ENCODE results near the gene USP40.

The USP40 gene

GRCh38 chr2:233446606-233447305, 119.8 kb downstream of the USP40 start:
- Histone ChIP-seq H3K27ac (ENCODE audit: low read depth, low read length) (no peak overlapping the region), H3K4ac (ENCODE audit: low read depth, low read length) (no peak overlapping the region), H3K79me1 (ENCODE audit: low read length) (no peaks in the 10 kb centered on the region), H2BK120ac (ENCODE audit: insufficient read depth, low read length, poor library complexity) (no peak overlapping the region), H2BK5ac (ENCODE audit: low read depth, low read length, poor library complexity) (no peak overlapping the region), H3K79me2 (ENCODE audit: control insufficient read depth, insufficient read depth, low read length, poor library complexity) (no peaks in the 10 kb centered on the region), H3K36me3 (ENCODE audit: control insufficient read depth in 1 of 2, insufficient read depth in 2 of 2, low read length in 2 of 2) (peaks cover 28 to 33% of the 10 kb centered on the region in 2 experiments), H3K27me3 (ENCODE audit: insufficient read depth, low read length) (no peaks in the 10 kb centered on the region), H3K18ac (ENCODE audit: low read length) (no peak overlapping the region), H3K14ac (ENCODE audit: low read length) (no peak overlapping the region), H4K91ac (ENCODE audit: low read depth, low read length) (no peak overlapping the region), H2AFZ (ENCODE audit: insufficient read depth, low read length, poor library complexity) (no peak overlapping the region), H3K4me2 (ENCODE audit: low read length) (no peak overlapping the region), H2BK12ac (ENCODE audit: low read length) (no peak overlapping the region), H4K8ac (ENCODE audit: low read depth, low read length) (no peak overlapping the region), H3K9me3 (ENCODE audit: insufficient read depth, low read depth, low read length) (peaks cover 1% of the 10 kb centered on the region), H3K9ac (ENCODE audit: low read length) (no peak overlapping the region), H3K4me1 (ENCODE audit: control insufficient read depth in 1 of 2, insufficient read depth in 2 of 2, low read length in 2 of 2) (no peaks in the 10 kb centered on the region), H3K23ac (ENCODE audit: low read length) (no peak overlapping the region), H4K12ac (ENCODE audit: low read depth, low read length) (no peak overlapping the region), H3K4me3 (ENCODE audit: low read depth, low read length) (no peak overlapping the region), H2AK5ac (ENCODE audit: low read length) (no peak overlapping the region)
- no peak for DNase-seq
- no CpG with 5 or more reads among the region's 37 CpGs for WGBS (ENCODE audit: extremely low coverage, insufficient coverage, insufficient read length)

GRCh38 chr2:233446121-233446520, 120.5 kb downstream of the USP40 start:
- no peak overlapping the region for H2AFZ ChIP-seq (ENCODE audit: insufficient read depth, low read length, poor library complexity)
- H3K36me3 ChIP-seq (ENCODE audit: control insufficient read depth in 1 of 2, insufficient read depth in 2 of 2, low read length in 2 of 2), result peaks cover 28 to 34% of the 10 kb centered on the region in 2 experiments
- no peak overlapping the region for H2BK5ac ChIP-seq (ENCODE audit: low read depth, low read length, poor library complexity)
- H4K91ac ChIP-seq (ENCODE audit: low read depth, low read length), result no peak overlapping the region
- H4K8ac ChIP-seq (ENCODE audit: low read depth, low read length), result no peak overlapping the region
- no peak overlapping the region for H3K4me3 ChIP-seq (ENCODE audit: low read depth, low read length)
- DNase-seq, result no peak
- H2BK12ac ChIP-seq (ENCODE audit: low read length), result no peak overlapping the region
- H3K14ac ChIP-seq (ENCODE audit: low read length), result no peak overlapping the region
- no peak overlapping the region for H2BK120ac ChIP-seq (ENCODE audit: insufficient read depth, low read length, poor library complexity)
- H4K12ac ChIP-seq (ENCODE audit: low read depth, low read length), result no peak overlapping the region
- H3K4me1 ChIP-seq (ENCODE audit: control insufficient read depth in 1 of 2, insufficient read depth in 2 of 2, low read length in 2 of 2), result no peaks in the 10 kb centered on the region
- no peaks in the 10 kb centered on the region for H3K79me2 ChIP-seq (ENCODE audit: control insufficient read depth, insufficient read depth, low read length, poor library complexity)
- no CpG with 5 or more reads among the region's 1 CpG for WGBS (ENCODE audit: extremely low coverage, insufficient coverage, insufficient read length)
- no peak overlapping the region for H3K18ac ChIP-seq (ENCODE audit: low read length)
- no peaks in the 10 kb centered on the region for H3K79me1 ChIP-seq (ENCODE audit: low read length)
- H3K27ac ChIP-seq (ENCODE audit: low read depth, low read length), result no peak overlapping the region
- H3K9ac ChIP-seq (ENCODE audit: low read length), result no peak overlapping the region
- no peak overlapping the region for H2AK5ac ChIP-seq (ENCODE audit: low read length)
- no peaks in the 10 kb centered on the region for H3K27me3 ChIP-seq (ENCODE audit: insufficient read depth, low read length)
- H3K4me2 ChIP-seq (ENCODE audit: low read length), result no peak overlapping the region
- peaks cover 1% of the 10 kb centered on the region for H3K9me3 ChIP-seq (ENCODE audit: insufficient read depth, low read depth, low read length)
- no peak overlapping the region for H3K4ac ChIP-seq (ENCODE audit: low read depth, low read length)
- no peak overlapping the region for H3K23ac ChIP-seq (ENCODE audit: low read length)

DNA sequence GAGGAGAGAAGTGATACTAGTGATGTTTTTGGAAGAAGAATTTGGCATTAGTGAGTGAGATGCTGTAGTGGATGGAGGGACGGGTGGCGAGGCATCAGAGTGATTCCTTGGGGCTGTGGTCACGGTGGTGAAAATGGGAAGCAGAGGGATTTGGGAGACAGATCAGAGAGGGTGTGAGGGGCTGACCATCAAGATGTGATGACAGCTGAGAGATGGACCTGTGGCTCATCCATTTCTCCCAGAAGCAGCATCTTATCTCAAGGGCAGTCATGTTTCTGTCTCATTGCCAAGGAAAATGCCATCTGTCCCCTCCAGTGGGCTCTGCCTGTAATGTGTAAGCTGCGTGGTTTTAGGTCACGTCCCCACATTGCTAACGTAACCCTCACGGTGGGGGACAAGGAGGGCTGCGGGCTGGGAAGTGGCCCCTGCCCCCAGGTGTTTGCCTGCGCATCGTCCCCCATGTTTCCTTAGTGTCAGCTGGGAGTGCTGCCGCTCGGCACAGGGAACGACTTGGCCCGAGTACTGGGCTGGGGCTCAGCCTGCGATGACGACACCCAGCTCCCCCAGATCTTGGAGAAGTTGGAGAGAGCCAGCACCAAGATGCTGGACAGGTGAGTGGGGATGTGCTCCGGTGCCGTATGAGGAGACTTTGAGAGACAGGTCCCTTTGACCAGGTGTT, 121.3 kb downstream of the USP40 start:
- H2BK120ac ChIP-seq (ENCODE audit: insufficient read depth, low read length, poor library complexity), result no peak overlapping the region
- H3K4me1 ChIP-seq (ENCODE audit: control insufficient read depth in 1 of 2, insufficient read depth in 2 of 2, low read length in 2 of 2), result no peaks in the 10 kb centered on the region
- no peaks in the 10 kb centered on the region for H3K79me1 ChIP-seq (ENCODE audit: low read length)
- H4K8ac ChIP-seq (ENCODE audit: low read depth, low read length), result no peak overlapping the region
- no peak for DNase-seq
- H4K12ac ChIP-seq (ENCODE audit: low read depth, low read length), result no peak overlapping the region
- H2BK5ac ChIP-seq (ENCODE audit: low read depth, low read length, poor library complexity), result no peak overlapping the region
- peaks cover 24 to 28% of the 10 kb centered on the region in 2 experiments for H3K36me3 ChIP-seq (ENCODE audit: control insufficient read depth in 1 of 2, insufficient read depth in 2 of 2, low read length in 2 of 2)
- H3K18ac ChIP-seq (ENCODE audit: low read length), result no peak overlapping the region
- H3K9ac ChIP-seq (ENCODE audit: low read length), result no peak overlapping the region
- H3K23ac ChIP-seq (ENCODE audit: low read length), result no peak overlapping the region
- no peak overlapping the region for H3K4ac ChIP-seq (ENCODE audit: low read depth, low read length)
- whole genome bisulfite sequencing (ENCODE audit: extremely low coverage, insufficient coverage, insufficient read length), result no CpG with 5 or more reads among the region's 18 CpGs
- H3K14ac ChIP-seq (ENCODE audit: low read length), result no peak overlapping the region
- H3K4me3 ChIP-seq (ENCODE audit: low read depth, low read length), result no peak overlapping the region
- H4K91ac ChIP-seq (ENCODE audit: low read depth, low read length), result no peak overlapping the region
- no peak overlapping the region for H2BK12ac ChIP-seq (ENCODE audit: low read length)
- H3K9me3 ChIP-seq (ENCODE audit: insufficient read depth, low read depth, low read length), result peaks cover 1% of the 10 kb centered on the region
- H3K27me3 ChIP-seq (ENCODE audit: insufficient read depth, low read length), result no peaks in the 10 kb centered on the region
- no peak overlapping the region for H2AFZ ChIP-seq (ENCODE audit: insufficient read depth, low read length, poor library complexity)
- no peak overlapping the region for H3K27ac ChIP-seq (ENCODE audit: low read depth, low read length)
- no peaks in the 10 kb centered on the region for H3K79me2 ChIP-seq (ENCODE audit: control insufficient read depth, insufficient read depth, low read length, poor library complexity)
- no peak overlapping the region for H2AK5ac ChIP-seq (ENCODE audit: low read length)
- H3K4me2 ChIP-seq (ENCODE audit: low read length), result no peak overlapping the region

DNA sequence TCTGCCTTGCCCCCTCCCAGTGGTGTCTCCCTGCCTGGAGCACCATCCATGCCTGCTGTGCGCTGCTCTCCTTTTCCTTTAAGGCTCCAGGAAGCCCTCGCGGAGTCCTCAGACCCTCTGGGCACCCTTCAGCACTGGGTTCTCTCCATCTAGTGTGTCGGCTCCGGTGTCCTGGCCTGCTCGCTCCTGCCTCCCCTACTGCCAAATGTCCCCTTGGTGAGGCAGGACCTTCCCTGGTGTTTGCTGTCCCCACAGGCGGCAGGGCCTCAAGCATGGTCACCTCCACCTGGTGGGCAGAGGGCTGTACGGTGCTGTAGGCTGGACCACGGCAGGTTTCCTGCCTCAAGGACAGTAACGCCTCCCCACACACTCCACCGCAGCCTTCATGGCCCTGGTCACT, 122.1 kb downstream of the USP40 start:
- no peaks in the 10 kb centered on the region for H3K27me3 ChIP-seq (ENCODE audit: insufficient read depth, low read length)
- no peak overlapping the region for H2BK12ac ChIP-seq (ENCODE audit: low read length)
- H3K4me2 ChIP-seq (ENCODE audit: low read length), result no peak overlapping the region
- H4K12ac ChIP-seq (ENCODE audit: low read depth, low read length), result no peak overlapping the region
- H2AK5ac ChIP-seq (ENCODE audit: low read length), result no peak overlapping the region
- no peak overlapping the region for H4K91ac ChIP-seq (ENCODE audit: low read depth, low read length)
- H3K4me1 ChIP-seq (ENCODE audit: control insufficient read depth in 1 of 2, insufficient read depth in 2 of 2, low read length in 2 of 2), result no peaks in the 10 kb centered on the region
- H2BK5ac ChIP-seq (ENCODE audit: low read depth, low read length, poor library complexity), result no peak overlapping the region
- no peak overlapping the region for H3K18ac ChIP-seq (ENCODE audit: low read length)
- no peak overlapping the region for H3K14ac ChIP-seq (ENCODE audit: low read length)
- WGBS (ENCODE audit: extremely low coverage, insufficient coverage, insufficient read length), result no CpG with 5 or more reads among the region's 11 CpGs
- H3K36me3 ChIP-seq (ENCODE audit: control insufficient read depth in 1 of 2, insufficient read depth in 2 of 2, low read length in 2 of 2), result peaks cover 16 to 21% of the 10 kb centered on the region in 2 experiments
- no peak overlapping the region for H2BK120ac ChIP-seq (ENCODE audit: insufficient read depth, low read length, poor library complexity)
- no peaks in the 10 kb centered on the region for H3K79me2 ChIP-seq (ENCODE audit: control insufficient read depth, insufficient read depth, low read length, poor library complexity)
- no peak overlapping the region for H3K4me3 ChIP-seq (ENCODE audit: low read depth, low read length)
- peaks cover 1% of the 10 kb centered on the region for H3K9me3 ChIP-seq (ENCODE audit: insufficient read depth, low read depth, low read length)
- no peak for DNase-seq
- H3K9ac ChIP-seq (ENCODE audit: low read length), result no peak overlapping the region
- H3K27ac ChIP-seq (ENCODE audit: low read depth, low read length), result no peak overlapping the region
- H3K4ac ChIP-seq (ENCODE audit: low read depth, low read length), result no peak overlapping the region
- no peak overlapping the region for H3K23ac ChIP-seq (ENCODE audit: low read length)
- H4K8ac ChIP-seq (ENCODE audit: low read depth, low read length), result no peak overlapping the region
- H2AFZ ChIP-seq (ENCODE audit: insufficient read depth, low read length, poor library complexity), result no peak overlapping the region
- H3K79me1 ChIP-seq (ENCODE audit: low read length), result no peaks in the 10 kb centered on the region
